Esophagus squamous epithelium (tissue), 5 donors: ENCODE results near the gene FAM186B. TPM values are rescaled to one million over a fixed set of nuclear protein-coding genes. Genes with fewer than 3 reads are reported as not detected.

Experiments
- DNase-seq: peaks from one replicate; lab custom pipeline; 2025; lab: John Stamatoyannopoulos, UW
- H3K27ac ChIP-seq, 4 donors: fragments of 200-600 bp; sonication (generic); one replicate each; pipeline ENCODE4 v1.5.1; 2016 to 2019; ENCODE audit warnings: mild to moderate bottlenecking in 1 of 4
- H3K27me3 ChIP-seq, 4 donors: fragments of 200-600 bp; sonication (generic); 1 replicate in 3 of 4; 2 replicates in 1 of 4; pipeline versions ENCODE4 v1.5.1 to v1.6.0; 2017 to 2021; ENCODE audit warnings: antibody characterized with exemption in 1 of 4
- H3K36me3 ChIP-seq, 3 donors: fragments of 200-600 bp; sonication (generic); one replicate each; pipeline ENCODE4 v1.5.1; 2016 to 2019
- H3K4me1 ChIP-seq, 3 donors: fragments of 200-600 bp; sonication (generic); one replicate each; pipeline ENCODE4 v1.5.1; 2017 to 2019
- H3K4me3 ChIP-seq, 4 donors: fragments of 200-600 bp; sonication (generic); 1 replicate in 3 of 4; 2 replicates in 1 of 4; pipeline ENCODE4 v1.5.1; 2016 to 2019; ENCODE audit warnings: mild to moderate bottlenecking in 2 of 4, moderate library complexity in 1 of 4
- H3K9me3 ChIP-seq, 3 donors: fragments of 200-600 bp; sonication (generic); one replicate each; pipeline ENCODE4 v1.5.1; 2016 to 2019
- CTCF ChIP-seq, 6 experiments: fragments of 450-650 bp in 4 of 6; fragments of 200-600 bp in 2 of 6; sonication (generic) in 2 of 6; IDR thresholded peaks; one replicate each; pipeline ENCODE4 v1.5.1; 2016 to 2019; ENCODE audit warnings: antibody characterized with exemption in 6 of 6, mild to moderate bottlenecking in 4 of 6, moderate library complexity in 4 of 6
- POLR2A ChIP-seq, 4 donors: fragments of 450-650 bp; IDR thresholded peaks; one replicate each; pipeline ENCODE4 v1.6.1; 2017; ENCODE audit warnings: antibody characterized with exemption in 4 of 4, mild to moderate bottlenecking in 4 of 4, moderate library complexity in 3 of 4
- WGBS, 2 donors: methylation state at CpG; one replicate each; pipeline ENCODE4 v1.1.5; 2018; 5-methylcytosine and 5-hydroxymethylcytosine counted together
- intact Hi-C: fragments of 100-400 bp; cut with DNase I; formaldehyde crosslinking; loops from one replicate; pipeline ENCODE4 v1.15.0; 2022
- total RNA-seq, 4 donors: library from RNA; depleted of rRNA; stranded (reverse); fragments of >200 nt; gene quantifications; one replicate each; pipeline ENCODE4 v1.1.0, GENCODE V29; 2016
- donor health status: DM: yes; HTN: yes; CAD: no.

FAM186B gene
- total RNA-seq, 4 donors from 2014 or later = 0.19 to 1.1 TPM; not detected in 2

- Histone ChIP-seq H3K36me3 (no peaks in the 10 kb centered on the region), H3K4me3 (peak within 1 kb of the TSS; percentile 47 to 72 (median 60)), H3K4me1 (peaks cover 11 to 58% (median 26%) of the 10 kb centered on the region in 3 donors), H3K9me3 (no peaks in the 10 kb centered on the region), H3K27me3 (no peaks in the 10 kb centered on the region), H3K27ac (peak within 1 kb of the TSS; percentile 70 to 92 (median 88))
- 4 to 8% methylated on average over 5 to 7 of the region's 76 CpGs for WGBS, 2 donors
- peak in 5 of 6 experiments; percentile 38 to 53 (median 42) for TF ChIP-seq CTCF (IDR thresholded peaks at IDR 0.05)
- TF ChIP-seq POLR2A (IDR thresholded peaks at IDR 0.05) = peak in 3 of 4 donors; percentile 35 to 86 (median 79)
- peak; percentile 57 for DNase-seq
- intact Hi-C loops = no loop called here
Observed at GRCh38 chr12:49623142-49623904, 17.9 kb upstream of the FAM186B start, which contains the start of gene PRPF40B. Gene PRPF40B, plus strand, starts transcription at chr12:49623561. Its CDS starts 30 bp downstream, at chr12:49623591.

GRCh38 chr12:49622501-49623141 lies 17.2 kb upstream of the FAM186B start:
- DNase-seq = no peak
- peak overlapping the region; percentile 47 to 72 (median 60) for H3K4me3 ChIP-seq
- H3K27me3 ChIP-seq = no peaks in the 10 kb centered on the region
- TF ChIP-seq CTCF (IDR thresholded peaks at IDR 0.05) (no peak), POLR2A (IDR thresholded peaks at IDR 0.05) (no peak)
- H3K27ac ChIP-seq = peak overlapping the region; percentile 70 to 92 (median 88)
- 1% methylated on average over 15 to 22 of the region's 22 CpGs for WGBS, 2 donors
- peaks cover 11 to 54% (median 23%) of the 10 kb centered on the region in 3 donors for H3K4me1 ChIP-seq
- intact Hi-C loops = no loop called here
- H3K36me3 ChIP-seq = no peaks in the 10 kb centered on the region
- H3K9me3 ChIP-seq = no peaks in the 10 kb centered on the region

GRCh38 chr12:49621651-49622500 lies 16.4 kb upstream of the FAM186B start:
- Histone ChIP-seq H3K4me3 (peak overlapping the region; percentile 47 to 72 (median 60)), H3K9me3 (no peaks in the 10 kb centered on the region), H3K4me1 (peaks cover 11 to 50% (median 20%) of the 10 kb centered on the region in 3 donors), H3K27me3 (no peaks in the 10 kb centered on the region), H3K27ac (peak overlapping the region; percentile 70 to 92 (median 88)), H3K36me3 (no peaks in the 10 kb centered on the region)
- DNase-seq = no peak
- 4 to 5% methylated on average over 17 to 33 of the region's 33 CpGs for WGBS, 2 donors
- intact Hi-C loops = no loop called here
- TF ChIP-seq CTCF (IDR thresholded peaks at IDR 0.05) (no peak), POLR2A (IDR thresholded peaks at IDR 0.05) (no peak)

GRCh38 chr12:49619286-49619685 lies 13.8 kb upstream of the FAM186B start:
- 47 to 64% methylated on average over 3 of the region's 3 CpGs for WGBS, 2 donors
- no peak for DNase-seq
- Histone ChIP-seq H3K27ac (no peak overlapping the region), H3K27me3 (no peaks in the 10 kb centered on the region), H3K4me1 (peaks cover 11 to 43% (median 19%) of the 10 kb centered on the region in 3 donors), H3K9me3 (no peaks in the 10 kb centered on the region), H3K4me3 (no peak overlapping the region), H3K36me3 (no peaks in the 10 kb centered on the region)
- intact Hi-C loops = no loop called here
- TF ChIP-seq POLR2A (IDR thresholded peaks at IDR 0.05) (no peak), CTCF (IDR thresholded peaks at IDR 0.05) (no peak)
